ENCODE results near the gene CXCR2.
"Not testable (repeated sequence)": the region's sequence is repeated elsewhere in the genome, so short reads cannot be mapped to it uniquely, and the experiment has no call there.

The CXCR2 gene

GRCh38 chr2:218125626-218126080, at the start of gene CXCR2:
TSS of gene CXCR2 (plus strand) at chr2:218126028. CDS start at chr2:218134802, 8,774 bp downstream.
- no peak for DNase-seq

- DNase-seq = no peak
Observed at GRCh38 chr2:218077464-218078216, 48.2 kb upstream of the CXCR2 start.

GRCh38 chr2:218079943-218080913, 45.6 kb upstream of the CXCR2 start:
- no peak for DNase-seq

GRCh38 chr2:218081063-218081462, 44.8 kb upstream of the CXCR2 start:
- no peak for DNase-seq

GRCh38 chr2:218081695-218082094, 44.1 kb upstream of the CXCR2 start:
- DNase-seq = no peak

- DNase-seq = no peak
Observed at GRCh38 chr2:218082586-218083351, 43.1 kb upstream of the CXCR2 start.

GRCh38 chr2:218083352-218083676, 42.5 kb upstream of the CXCR2 start:
- no peak for DNase-seq

- DNase-seq = no peak
Observed at GRCh38 chr2:218086478-218086877, 39.4 kb upstream of the CXCR2 start.

GRCh38 chr2:218089259-218089658, 36.6 kb upstream of the CXCR2 start:
- no peak for DNase-seq

- no peak for DNase-seq
Observed at GRCh38 chr2:218091746-218092145, 34.1 kb upstream of the CXCR2 start.

- DNase-seq = no peak
Observed at GRCh38 chr2:218093879-218094278, 31.9 kb upstream of the CXCR2 start.

- no peak for DNase-seq
Observed at GRCh38 chr2:218095853-218096252, 30.0 kb upstream of the CXCR2 start.

GRCh38 chr2:218097975-218098374, 27.9 kb upstream of the CXCR2 start:
- no peak for DNase-seq

GRCh38 chr2:218108834-218109233, 17.0 kb upstream of the CXCR2 start:
- not testable (repeated sequence) for DNase-seq

- not testable (repeated sequence) for DNase-seq
Observed at GRCh38 chr2:218121789-218122188, 4.0 kb upstream of the CXCR2 start.

GRCh38 chr2:218122286-218122685, 3.5 kb upstream of the CXCR2 start:
- DNase-seq = not testable (repeated sequence)

GRCh38 chr2:218123986-218124385, 1.8 kb upstream of the CXCR2 start:
- DNase-seq = no peak

GRCh38 chr2:218125095-218125494, 733 bp upstream of the CXCR2 start:
- DNase-seq = no peak

GRCh38 chr2:218127929-218128455, 2.2 kb downstream of the CXCR2 start:
- DNase-seq = no peak

GRCh38 chr2:218128781-218129457, 3.1 kb downstream of the CXCR2 start:
- DNase-seq = no peak

GRCh38 chr2:218129458-218130135, 3.8 kb downstream of the CXCR2 start:
- DNase-seq = no peak

- no peak for DNase-seq
Observed at GRCh38 chr2:218130377-218130776, 4.5 kb downstream of the CXCR2 start.

Data from activated gamma-delta T cell treated with Interleukin-2 at 50 U/mL for 16 hours (primary cell).